ENCODE measurements around the gene MME. TPM values are rescaled to one million over a fixed set of nuclear protein-coding genes. Genes with fewer than 3 reads are reported as not detected.

MME gene
- total and polyA plus RNA-seq, 2 of the 8 experiments (the other 6 are each of a cell fraction or from before 2014, with no cell fraction given), result 5.0 to 39.6 TPM

- H4K91ac ChIP-seq (replicated peaks; ENCODE audit: insufficient read length, low read length), result no peak overlapping the region
- POLR2A ChIA-PET (ENCODE audit: partially characterized antibody), result no interaction called here
- H3K4ac ChIP-seq (replicated peaks; ENCODE audit: insufficient read length, low read depth, low read length), result no peak overlapping the region
- no peak overlapping the region for H2AK5ac ChIP-seq (ENCODE audit: low read depth, low read length)
- no peak overlapping the region for H2AFZ ChIP-seq (ENCODE audit: low read length)
- no peak overlapping the region for H4K8ac ChIP-seq (ENCODE audit: extremely low read depth, insufficient read depth, low read length)
- H3K9me3 ChIP-seq (ENCODE audit: insufficient read depth in 2 of 2, low read depth in 1 of 2, low read length in 1 of 2), result no peaks in the 10 kb centered on the region
- WGBS, 2 experiments (ENCODE audit: extremely low coverage in 1 of 2, insufficient coverage in 1 of 2, insufficient read length in 1 of 2, insufficient replicate concordance in 2 of 2, low coverage in 1 of 2, low lambda C conversion rate in 2 of 2, missing lambda C conversion rate in 1 of 2), result 80% methylated on average over 1 of the region's 1 CpG; no CpG with 5 or more reads in 1 of the 2 experiments
- H3K4me1 ChIP-seq (replicated peaks in 1 of 4; ENCODE audit: control insufficient read depth in 3 of 4, insufficient read depth in 4 of 4, low read length in 3 of 4), result 0 out of 7 replicates have a peak, but pooled peaks cover 0 to 3% (median 0%) of the 10 kb centered on the region in 4 experiments
- FAIRE-seq (no peak), DNase-seq (ENCODE audit: low read depth in 1 of 2, low spot score in 2 of 2) (no peak)
- no peaks in the 10 kb centered on the region for H3K23me2 ChIP-seq (ENCODE audit: low read depth, low read length)
- H3K79me1 ChIP-seq (ENCODE audit: low read depth, low read length), result no peaks in the 10 kb centered on the region
- CTCF ChIA-PET (ENCODE audit: partially characterized antibody), result interaction anchor here (1.0 kb wide), 1 partner anchor 12 kb away, joined by 3 read pairs; no protein-coding TSS in a partner anchor
- H3K27me3 ChIP-seq (replicated peaks in 1 of 4; ENCODE audit: control insufficient read depth in 3 of 4, extremely low read depth in 1 of 4, insufficient read depth in 3 of 4, low read length in 3 of 4), result no peaks in the 10 kb centered on the region
- no peak overlapping the region for H2BK20ac ChIP-seq (ENCODE audit: low read length)
- H3K18ac ChIP-seq (ENCODE audit: extremely low read depth, low read length), result no peak overlapping the region
- H3K9ac ChIP-seq (replicated peaks in 1 of 4; ENCODE audit: extremely low read depth in 1 of 4, low read depth in 3 of 4, low read length in 3 of 4), result no peak overlapping the region
- H3K79me2 ChIP-seq (ENCODE audit: control insufficient read depth in 1 of 2, insufficient read depth in 2 of 2, low read length in 2 of 2), result no peaks in the 10 kb centered on the region
- no peak overlapping the region for H3K56ac ChIP-seq (replicated peaks; ENCODE audit: insufficient read length, low read depth, low read length)
- H3K27ac ChIP-seq (ENCODE audit: low read depth, low read length), result no peak overlapping the region
- TF ChIP-seq JUN (IDR thresholded peaks at IDR 0.05; ENCODE audit: low read depth, low read length) (no peak), RFX5 (IDR thresholded peaks at IDR 0.05; ENCODE audit: borderline replicate concordance, low read depth, low read length) (no peak), SRF (IDR thresholded peaks at IDR 0.05; ENCODE audit: low read depth, low read length) (no peak), HDAC2 (IDR thresholded peaks at IDR 0.05; ENCODE audit: borderline replicate concordance in 1 of 2, low read depth in 2 of 2, low read length in 2 of 2) (no peak), ZNF274 (IDR thresholded peaks at IDR 0.05; ENCODE audit: borderline replicate concordance, extremely low read depth, low read length) (no peak), TBP (IDR thresholded peaks at IDR 0.05; ENCODE audit: low read depth, low read length) (no peak), BACH1 (IDR thresholded peaks at IDR 0.05; ENCODE audit: low read length) (no peak), PHF8 (conservative IDR thresholded peaks at IDR 0.05; ENCODE audit: low read depth, low read length) (no peak), ASH2L (IDR thresholded peaks at IDR 0.05; ENCODE audit: low read length) (no peak), NRF1 (IDR thresholded peaks at IDR 0.05; ENCODE audit: low read depth, low read length) (no peak), CHD2 (IDR thresholded peaks at IDR 0.05; ENCODE audit: low read length) (no peak), TCF12 (IDR thresholded peaks at IDR 0.05; ENCODE audit: low read depth, low read length) (no peak)
- no peaks in the 10 kb centered on the region for H3K36me3 ChIP-seq (ENCODE audit: control insufficient read depth in 2 of 4, insufficient read depth in 4 of 4, low read length in 3 of 4)
- no peak overlapping the region for H3K14ac ChIP-seq (ENCODE audit: insufficient read length)
- no peak overlapping the region for H3K4me2 ChIP-seq (ENCODE audit: insufficient read depth in 1 of 2, low read depth in 2 of 2, low read length in 2 of 2)
- no peak overlapping the region for H2BK5ac ChIP-seq (ENCODE audit: low read depth, low read length)
- H2BK15ac ChIP-seq (ENCODE audit: low read length), result no peak overlapping the region
- H2BK120ac ChIP-seq (replicated peaks; ENCODE audit: low read depth, low read length), result no peak overlapping the region
- H2BK12ac ChIP-seq (ENCODE audit: low read depth, low read length), result no peak overlapping the region
- H4K20me1 ChIP-seq (replicated peaks in 1 of 2; ENCODE audit: control insufficient read depth in 1 of 2, insufficient read depth in 2 of 2, low read length in 2 of 2), result no peaks in the 10 kb centered on the region
- H3K23ac ChIP-seq (ENCODE audit: insufficient read length), result no peak overlapping the region
- H4K5ac ChIP-seq (ENCODE audit: insufficient read length, low read depth, low read length), result no peak overlapping the region
- no peak overlapping the region for H3K4me3 ChIP-seq (ENCODE audit: extremely low read depth in 1 of 4, insufficient read depth in 2 of 4, low read depth in 3 of 4, low read length in 4 of 4)
Observed at GRCh38 chr3:155182467-155182866, 102.3 kb downstream of the MME start.

All from H1 (cell line).